Stimulated activated CD4-positive, alpha-beta T cell treated with anti-CD3 and anti-CD28 coated beads, Interleukin-2, amount 100 ng/mL, for 4 hours (primary cell): Measurements from ENCODE around the gene AGMAT.

Experiments
- DNase-seq: peaks from one replicate; pipeline ENCODE4 v3.0.0-alpha.2; 2020; ENCODE audit warnings: low read depth

The AGMAT gene

GRCh38 chr1:15568387-15569073 is 16.3 kb downstream of the AGMAT start:
- no peak for DNase-seq

GRCh38 chr1:15559189-15559810 is 25.6 kb downstream of the AGMAT start:
- DNase-seq: no peak

GRCh38 chr1:15558516-15558915 is 26.3 kb downstream of the AGMAT start:
- DNase-seq: no peak

GRCh38 chr1:15557594-15557993 is 27.3 kb downstream of the AGMAT start:
- DNase-seq: no peak

- no peak for DNase-seq
Observed at GRCh38 chr1:15557008-15557407, 27.8 kb downstream of the AGMAT start.

- DNase-seq: no peak
Observed at GRCh38 chr1:15550573-15550972, 34.3 kb downstream of the AGMAT start.

GRCh38 chr1:15546641-15547040 is 38.2 kb downstream of the AGMAT start:
- DNase-seq: no peak

- no peak for DNase-seq
Observed at GRCh38 chr1:15543589-15544568, 41.0 kb downstream of the AGMAT start.

GRCh38 chr1:15543251-15543588 is 41.6 kb downstream of the AGMAT start:
- DNase-seq: no peak

GRCh38 chr1:15542388-15543250 is 42.2 kb downstream of the AGMAT start:
- no peak for DNase-seq

GRCh38 chr1:15541231-15541792 is 43.5 kb downstream of the AGMAT start:
- DNase-seq: no peak

GRCh38 chr1:15540186-15540585 is 44.7 kb downstream of the AGMAT start:
- no peak for DNase-seq

GRCh38 chr1:15538771-15539170 is 46.1 kb downstream of the AGMAT start:
- no peak for DNase-seq

- no peak for DNase-seq
Observed at GRCh38 chr1:15531682-15532081, 53.2 kb downstream of the AGMAT start.

- DNase-seq: no peak
Observed at GRCh38 chr1:15531003-15531402, 53.8 kb downstream of the AGMAT start.

GRCh38 chr1:15526490-15527339 is 58.1 kb downstream of the AGMAT start, which contains the start of gene DNAJC16:
TSS of gene DNAJC16 (plus strand) at chr1:15526848. CDS start at chr1:15529106, 2,258 bp downstream.
- DNase-seq: peak; percentile 92

GRCh38 chr1:15526021-15526489 is 58.8 kb downstream of the AGMAT start:
- no peak for DNase-seq

GRCh38 chr1:15525050-15526020 is 59.5 kb downstream of the AGMAT start:
- DNase-seq: peak; percentile 2
